Globus pallidus (tissue), 1 donor: ENCODE data around the gene APOBEC4.

Experiments used
- DNase-seq: peaks from one replicate; pipeline ENCODE4 v3.0.0-alpha.2; 2015; ENCODE audit warnings: low spot score

Gene APOBEC4

GRCh38 chr1:183675381-183675780, 22.3 kb upstream of the APOBEC4 start:
- DNase-seq: no peak

- DNase-seq: no peak
Observed at GRCh38 chr1:183674886-183675285, 21.8 kb upstream of the APOBEC4 start.

- DNase-seq: no peak
Observed at GRCh38 chr1:183674339-183674738, 21.2 kb upstream of the APOBEC4 start.

GRCh38 chr1:183673605-183674323, 20.6 kb upstream of the APOBEC4 start:
- DNase-seq: no peak

GRCh38 chr1:183670169-183670568, 17.1 kb upstream of the APOBEC4 start:
- no peak for DNase-seq

- DNase-seq: no peak
Observed at GRCh38 chr1:183656355-183656754, 3.2 kb upstream of the APOBEC4 start.

- DNase-seq: peak; percentile 89
Observed at GRCh38 chr1:183655562-183656075, 2.5 kb upstream of the APOBEC4 start.

- no peak for DNase-seq
Observed at GRCh38 chr1:183654706-183655105, 1.6 kb upstream of the APOBEC4 start.

- DNase-seq: no peak
Observed at GRCh38 chr1:183653876-183654451, 848 bp upstream of the APOBEC4 start.

- no peak for DNase-seq
Observed at GRCh38 chr1:183653462-183653794, 312 bp upstream of the APOBEC4 start.

GRCh38 chr1:183652107-183652506, 1.0 kb downstream of the APOBEC4 start:
- DNase-seq: no peak

- no peak for DNase-seq
Observed at GRCh38 chr1:183651612-183652011, 1.5 kb downstream of the APOBEC4 start.

- DNase-seq: no peak
Observed at GRCh38 chr1:183648042-183648441, 5.1 kb downstream of the APOBEC4 start.

GRCh38 chr1:183646776-183647175, 6.3 kb downstream of the APOBEC4 start:
- no peak for DNase-seq

- no peak for DNase-seq
Observed at GRCh38 chr1:183645531-183645930, 7.6 kb downstream of the APOBEC4 start.

- no peak for DNase-seq
Observed at GRCh38 chr1:183642166-183642565, 10.9 kb downstream of the APOBEC4 start.

GRCh38 chr1:183640193-183640592, 12.9 kb downstream of the APOBEC4 start:
- no peak for DNase-seq

- DNase-seq: no peak
Observed at GRCh38 chr1:183638649-183639387, 14.3 kb downstream of the APOBEC4 start.

- DNase-seq: no peak
Observed at GRCh38 chr1:183636783-183637182, 16.3 kb downstream of the APOBEC4 start.

- no peak for DNase-seq
Observed at GRCh38 chr1:183636334-183636682, 16.8 kb downstream of the APOBEC4 start.

- DNase-seq: peak; percentile 98
Observed at GRCh38 chr1:183635606-183636333, 17.3 kb downstream of the APOBEC4 start, which contains the start of gene ARPC5. ARPC5 (minus strand) TSS chr1:183635783; CDS start chr1:183635659, 124 bp downstream.

GRCh38 chr1:183635099-183635605, 18.0 kb downstream of the APOBEC4 start:
- DNase-seq: peak; percentile 29
